AG09309 (cell line): ENCODE data around the gene IL24.

Experiments used
- DNase-seq: peaks from one replicate; pipeline ENCODE4 v3.0.0-alpha.2; 2010; ENCODE audit warnings: low read depth
- H3K4me3 ChIP-seq: 2 replicates; pipeline ENCODE4 v1.5.1; 2011; ENCODE audit warnings: mild to moderate bottlenecking, low read depth, low read length, moderate library complexity; ENCODE audit not compliant: control insufficient read depth
- CTCF ChIP-seq: IDR thresholded peaks from 2 replicates; pipeline ENCODE4 v1.5.1; 2011; ENCODE audit warnings: mild to moderate bottlenecking, low read depth, low read length, inconsistent platforms; ENCODE audit not compliant: insufficient read depth, control insufficient read depth; ENCODE audit errors: missing control alignments

IL24 gene

GRCh38 chr1:206893380-206893779 lies 3.9 kb upstream of the IL24 start:
- H3K4me3 ChIP-seq, result no peak overlapping the region
- no peak for DNase-seq
- TF ChIP-seq CTCF, result no peak

GRCh38 chr1:206895325-206895724 lies 1.9 kb upstream of the IL24 start:
- no peak for DNase-seq
- TF ChIP-seq CTCF, result no peak
- no peak overlapping the region for H3K4me3 ChIP-seq

GRCh38 chr1:206895837-206896242 lies 1.4 kb upstream of the IL24 start:
- H3K4me3 ChIP-seq, result no peak overlapping the region
- no peak for TF ChIP-seq CTCF
- DNase-seq, result peak; percentile 89

GRCh38 chr1:206896261-206896660 lies 982 bp upstream of the IL24 start:
- TF ChIP-seq CTCF, result no peak
- no peak overlapping the region for H3K4me3 ChIP-seq
- no peak for DNase-seq

GRCh38 chr1:206898089-206898914 lies 1.1 kb downstream of the IL24 start:
- no peak overlapping the region for H3K4me3 ChIP-seq
- no peak for DNase-seq
- no peak for TF ChIP-seq CTCF

GRCh38 chr1:206898915-206899431 lies 1.7 kb downstream of the IL24 start:
- no peak overlapping the region for H3K4me3 ChIP-seq
- no peak for TF ChIP-seq CTCF
- no peak for DNase-seq

GRCh38 chr1:206899717-206900116 lies 2.5 kb downstream of the IL24 start:
- TF ChIP-seq CTCF, result no peak
- H3K4me3 ChIP-seq, result no peak overlapping the region
- DNase-seq, result no peak
